EL (cell line): ENCODE results near the gene TRIO.
A peak's percentile ranks its signal among the peaks of the same experiment; 100 is the strongest.
"Not testable (repeated sequence)": the region's sequence is repeated elsewhere in the genome, so short reads cannot be mapped to it uniquely, and the experiment has no call there.

Source experiments
- DNase-seq: peaks from one replicate; pipeline ENCODE4 v3.0.0-alpha.2; 2016

TRIO gene

DNA sequence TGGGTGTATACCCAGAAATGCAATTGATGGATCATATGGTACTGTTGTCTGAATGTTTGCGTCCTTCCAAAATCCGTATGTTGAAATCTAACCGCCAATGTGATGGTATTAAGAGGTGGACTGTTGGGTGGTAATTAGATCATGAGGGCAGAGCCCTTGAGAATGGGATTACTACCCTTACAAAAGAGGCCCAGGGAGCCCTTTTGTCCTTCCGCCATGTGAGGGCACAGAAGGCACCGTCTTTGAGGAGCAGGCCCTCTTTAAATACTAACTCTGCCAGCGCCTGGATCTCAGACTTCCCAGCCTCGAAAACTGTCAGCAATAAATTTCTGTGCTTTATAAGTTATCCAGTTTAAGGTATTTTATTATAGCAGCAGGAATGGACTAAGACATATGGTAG is 282.4 kb downstream of the TRIO start:
- DNase-seq = no peak

DNA sequence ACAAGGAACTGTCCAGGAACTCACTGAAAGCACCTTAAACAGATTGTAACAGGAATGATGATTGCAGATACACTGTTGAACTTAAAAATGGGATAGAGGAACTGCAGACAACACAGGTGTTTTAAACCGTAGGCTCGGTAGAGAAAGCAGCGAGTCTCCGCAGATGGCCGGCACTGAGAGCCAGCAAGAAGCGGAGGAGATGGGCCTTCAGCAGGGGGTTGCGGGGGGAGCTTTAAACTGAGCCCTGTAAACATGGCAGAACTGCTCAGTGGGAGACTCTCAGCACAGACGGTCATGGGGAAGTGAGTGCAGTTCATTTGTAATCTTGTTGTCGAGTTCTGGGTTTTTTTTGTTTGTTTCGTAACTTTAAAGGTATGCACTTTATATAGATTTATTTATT is 283.4 kb downstream of the TRIO start:
- no peak for DNase-seq

DNA sequence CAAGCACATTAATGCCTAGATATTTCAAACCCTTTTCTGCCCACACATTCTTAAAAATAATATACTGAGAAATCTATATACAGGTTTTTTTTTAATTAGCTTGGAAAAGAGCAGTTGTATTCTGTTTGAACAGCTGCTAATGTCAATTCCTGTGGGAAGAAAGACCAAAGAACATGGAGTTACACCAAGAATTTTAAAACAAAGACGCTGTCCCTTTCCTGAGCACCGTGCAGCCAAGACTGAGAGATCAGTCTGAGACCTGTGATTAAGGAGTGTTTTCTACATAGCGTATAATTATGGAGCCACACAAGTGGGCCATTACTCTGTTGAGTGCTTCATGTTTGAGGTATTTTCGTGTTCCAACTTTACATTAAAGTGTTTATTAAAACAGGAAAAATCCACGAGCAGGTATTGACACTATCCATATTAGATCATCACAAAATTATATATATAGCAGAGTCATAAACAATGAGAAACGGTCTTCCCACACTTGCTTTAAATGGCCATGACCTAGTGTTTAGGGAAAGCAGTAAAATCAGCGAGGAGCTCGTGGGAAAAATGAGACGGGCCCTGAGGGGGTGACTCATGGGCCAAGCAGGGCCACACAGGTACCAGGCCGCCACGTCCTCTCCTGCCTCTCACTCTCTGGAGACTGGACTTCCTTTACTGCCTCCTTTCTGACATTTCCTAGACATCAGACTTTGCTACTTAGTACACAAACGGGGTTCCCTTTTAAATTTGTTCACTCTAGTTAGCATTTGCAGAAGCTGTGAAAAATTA is 285.4 kb downstream of the TRIO start:
- DNase-seq = peak; percentile 63

DNA sequence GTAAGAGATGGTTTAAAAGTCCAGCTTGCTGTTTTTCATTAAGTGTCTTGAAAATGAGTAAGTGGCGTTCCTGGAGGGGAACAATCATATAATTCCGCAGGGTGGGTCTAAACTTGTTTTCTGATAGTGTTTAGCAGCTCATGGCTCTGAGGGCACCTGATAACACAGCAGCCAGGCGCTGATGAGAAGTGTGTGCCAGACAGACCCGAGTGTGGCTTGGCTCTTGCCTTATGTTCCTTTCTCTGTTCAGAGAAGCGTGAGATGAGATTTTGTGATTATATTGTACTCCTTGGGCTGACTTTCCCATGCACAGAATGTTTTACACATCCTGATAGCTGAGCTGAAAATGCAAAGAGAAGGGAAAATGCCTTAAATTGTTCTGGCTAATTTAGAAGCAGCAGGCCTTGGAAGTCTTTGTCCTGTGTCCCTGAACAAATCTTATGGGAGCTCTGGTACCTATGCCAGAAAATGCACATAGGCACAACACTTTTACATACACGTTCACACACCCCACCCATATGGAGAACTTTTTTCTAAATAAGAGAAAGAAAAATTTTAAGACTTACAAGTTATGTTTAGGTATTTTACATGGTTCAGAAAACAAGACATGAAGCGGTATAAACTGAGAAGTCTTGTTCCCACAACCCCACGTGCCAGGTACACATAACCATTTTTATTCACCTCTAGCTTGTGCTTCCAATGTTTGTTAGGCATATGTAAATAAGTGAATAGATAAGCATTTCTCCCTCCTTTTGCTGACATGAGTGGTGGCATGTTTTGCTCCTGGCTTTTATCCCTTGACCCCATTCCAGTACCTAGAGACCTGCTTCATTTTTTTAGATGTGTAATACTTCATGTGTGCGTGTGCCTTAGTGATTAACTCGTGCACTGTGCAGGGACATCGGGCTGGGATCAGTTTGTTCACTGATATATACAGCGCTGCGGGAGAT is 286.2 kb downstream of the TRIO start:
- no peak for DNase-seq

DNA sequence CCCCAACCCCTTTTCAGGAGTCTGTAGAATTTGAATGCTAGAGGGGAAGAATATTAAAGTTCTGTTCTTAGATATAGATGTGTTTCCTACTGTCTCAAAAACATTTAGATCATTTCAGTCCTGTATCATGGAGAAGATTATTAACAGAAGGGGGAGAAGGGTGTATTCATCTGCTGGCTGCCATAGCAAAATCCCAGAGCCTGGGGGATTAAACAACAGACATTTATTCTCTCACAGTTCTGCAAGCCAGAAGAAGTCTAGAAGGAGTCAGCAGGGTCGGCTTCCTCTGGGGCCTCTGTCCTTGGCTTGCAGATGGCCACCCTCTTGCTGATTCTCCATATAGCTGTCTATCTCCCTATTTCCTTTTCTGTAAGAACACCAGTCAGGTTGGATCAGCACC is 288.4 kb downstream of the TRIO start:
- DNase-seq = no peak

DNA sequence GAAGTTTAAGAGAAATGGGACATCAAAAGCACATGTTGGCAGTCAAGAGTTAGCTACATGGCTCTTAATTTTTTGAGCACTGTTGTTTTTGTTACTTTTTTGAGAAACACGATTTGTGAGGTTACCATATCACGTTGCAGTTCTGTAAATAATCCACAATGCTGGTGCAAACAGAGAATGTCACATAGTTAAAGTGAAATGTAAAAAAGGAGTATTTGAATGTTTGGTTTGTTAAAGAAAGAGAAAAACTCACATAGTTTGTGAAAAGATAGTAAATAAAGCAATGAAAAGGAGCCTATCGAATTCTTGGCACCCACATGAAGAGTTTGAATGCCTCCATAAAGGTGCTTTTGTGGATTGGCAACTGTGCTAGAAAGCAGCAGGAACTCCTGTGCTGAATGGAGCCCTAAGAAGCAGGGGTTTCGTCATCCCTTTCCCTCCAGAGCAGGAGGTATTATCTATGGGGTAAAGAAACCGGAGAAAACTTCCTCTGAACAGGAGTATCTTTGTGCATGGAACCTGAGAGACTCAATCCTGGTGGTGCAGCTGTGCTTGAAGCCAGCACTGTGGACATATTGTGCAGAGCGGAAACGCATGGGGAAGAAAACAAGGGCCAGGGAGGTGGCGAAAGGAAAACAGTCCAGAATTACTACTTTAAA is 289.9 kb downstream of the TRIO start:
- no peak for DNase-seq

DNA sequence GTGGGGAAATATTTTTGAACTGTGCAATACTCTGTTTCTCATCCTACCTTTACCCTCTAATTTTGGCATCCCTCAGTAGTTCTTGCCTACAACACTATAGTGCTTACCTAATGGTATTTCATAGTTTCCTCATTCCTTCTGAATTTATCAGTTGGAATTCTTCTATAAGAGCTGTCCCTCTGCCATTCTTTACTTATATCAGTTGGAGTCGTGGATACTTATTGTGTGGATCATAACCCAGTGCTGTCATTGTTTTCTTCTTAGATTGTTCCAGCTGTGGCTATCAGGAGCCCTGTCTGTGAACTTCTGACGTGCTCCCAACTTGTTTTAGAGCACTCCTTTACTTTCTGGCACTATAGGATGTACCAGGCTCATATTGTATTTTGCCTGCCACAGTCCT is 292.3 kb downstream of the TRIO start:
- DNase-seq = peak; percentile 62

DNA sequence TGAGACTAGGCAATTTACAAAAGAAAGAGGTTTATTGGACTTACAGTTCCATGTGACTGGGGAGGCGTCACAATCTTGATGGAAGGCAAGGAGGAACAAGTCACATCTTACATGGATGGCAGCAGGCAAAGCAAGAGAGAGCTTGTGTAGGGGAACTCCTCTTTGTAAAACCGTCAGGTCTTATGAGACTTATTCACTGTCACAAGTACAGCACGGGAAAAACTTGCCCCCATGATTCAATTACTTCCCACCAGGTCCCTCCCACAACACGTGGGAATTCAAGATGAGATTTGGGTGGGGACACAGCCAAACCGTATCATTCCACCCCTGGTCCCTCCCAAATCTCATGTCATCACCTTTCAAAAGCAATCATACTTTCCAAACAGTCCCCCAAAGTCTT is 293.0 kb downstream of the TRIO start:
- DNase-seq = not testable (repeated sequence)

DNA sequence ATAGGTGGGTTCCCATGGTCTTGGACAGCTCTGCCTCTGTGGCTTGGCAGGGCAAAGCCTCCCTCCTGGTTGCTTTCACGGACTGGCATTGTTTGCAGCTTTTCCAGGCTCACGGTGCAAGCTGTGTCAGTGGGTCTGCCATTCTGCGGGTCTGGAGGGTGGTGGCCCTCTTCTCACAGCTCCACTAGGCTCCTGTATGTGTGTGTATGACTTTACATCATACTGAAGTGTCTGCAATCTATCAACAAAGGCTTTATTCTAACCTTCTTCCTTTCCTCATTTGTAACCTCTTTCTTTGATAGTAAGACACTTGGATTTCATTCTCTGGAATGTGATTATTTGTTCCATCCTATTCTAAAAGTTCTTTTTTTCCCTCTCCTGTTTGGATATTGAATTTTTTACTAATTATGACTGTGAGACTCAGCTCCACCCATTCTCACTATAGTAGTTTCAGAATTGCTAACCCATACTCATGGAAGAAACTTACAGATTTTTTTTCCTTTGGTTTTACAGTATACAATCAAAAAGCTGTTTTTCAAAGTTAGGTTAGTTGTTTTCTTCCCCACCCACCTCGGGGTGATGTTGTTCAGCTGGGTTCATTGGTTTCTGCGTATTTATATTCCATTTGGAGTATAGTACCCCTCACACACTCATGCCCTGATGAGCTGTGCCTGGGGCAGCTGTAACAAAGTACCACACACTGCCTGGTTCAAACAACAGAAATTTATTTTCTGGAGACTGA is 293.8 kb downstream of the TRIO start:
- no peak for DNase-seq

DNA sequence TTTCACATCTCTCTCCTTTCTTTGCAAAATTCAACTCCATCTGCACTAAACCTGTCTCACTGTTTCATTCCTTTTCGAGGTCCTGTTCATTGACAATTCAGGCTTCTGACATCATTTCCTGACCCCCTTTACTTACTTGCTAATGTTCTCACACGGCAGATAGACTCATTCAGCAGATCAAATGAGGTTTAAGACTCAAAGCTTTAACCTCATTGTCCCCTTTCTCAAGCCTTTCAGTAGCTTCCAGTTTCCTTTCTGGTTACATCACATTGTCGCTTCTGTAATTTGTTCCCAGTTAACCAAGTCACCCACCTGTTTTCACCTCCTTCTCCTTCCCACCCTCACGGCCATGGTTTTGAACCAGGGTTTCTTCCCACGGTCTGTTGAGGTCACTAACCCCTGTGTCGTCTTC is 295.1 kb downstream of the TRIO start:
- DNase-seq = no peak

DNA sequence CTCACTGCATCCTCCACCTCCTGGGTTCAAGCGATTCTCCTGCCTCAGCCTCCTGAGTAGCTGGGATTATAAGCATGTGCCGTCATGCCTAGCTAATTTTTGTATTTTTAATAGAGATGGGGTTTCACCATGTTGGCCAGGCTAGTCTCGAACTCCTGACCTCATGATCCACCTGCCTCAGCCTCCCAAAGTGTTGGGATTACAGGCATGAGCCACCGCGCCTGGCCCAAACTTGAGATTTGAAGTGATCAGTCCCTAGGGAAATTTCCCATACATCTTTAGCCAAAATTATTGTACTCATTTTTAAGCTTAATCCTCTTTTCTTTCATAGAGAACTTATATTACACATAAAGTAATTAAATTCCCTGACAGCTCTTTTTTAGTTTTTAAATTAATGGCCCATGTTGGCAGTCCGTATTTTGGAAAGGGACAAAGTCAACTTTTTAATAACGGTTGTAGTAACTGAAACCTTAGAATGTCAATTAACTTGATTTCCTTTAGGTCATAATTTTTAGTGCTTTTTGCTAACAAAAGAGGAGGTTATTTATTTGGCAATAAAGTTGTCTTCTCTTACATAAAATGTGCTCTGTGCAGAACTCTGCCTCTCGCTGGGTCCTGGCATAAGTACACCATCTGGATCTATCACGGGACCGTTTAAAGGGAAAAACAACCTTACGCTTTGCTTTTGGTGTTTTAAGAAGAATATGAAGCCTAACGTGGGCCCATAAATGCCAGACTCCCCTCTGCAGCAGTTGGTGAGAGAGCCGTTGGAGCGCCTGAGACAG is 296.1 kb downstream of the TRIO start:
- no peak for DNase-seq

DNA sequence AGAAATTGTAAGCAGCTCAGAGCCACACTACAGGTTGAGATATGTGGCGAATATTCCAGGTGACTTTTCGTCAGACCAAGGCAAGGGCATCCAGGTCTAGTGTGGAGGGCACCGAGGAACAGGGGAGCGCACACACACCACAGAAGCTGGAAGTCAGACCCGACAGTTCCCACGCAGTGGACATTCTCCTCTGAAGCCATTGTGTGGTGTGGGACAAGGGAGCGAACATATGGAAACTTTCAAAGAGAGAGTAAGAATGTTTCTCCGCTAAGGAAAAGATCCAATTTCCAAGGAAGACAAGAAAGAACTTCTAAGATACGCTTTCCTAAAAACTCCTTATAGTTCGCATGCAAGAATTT is 297.1 kb downstream of the TRIO start:
- DNase-seq = no peak

DNA sequence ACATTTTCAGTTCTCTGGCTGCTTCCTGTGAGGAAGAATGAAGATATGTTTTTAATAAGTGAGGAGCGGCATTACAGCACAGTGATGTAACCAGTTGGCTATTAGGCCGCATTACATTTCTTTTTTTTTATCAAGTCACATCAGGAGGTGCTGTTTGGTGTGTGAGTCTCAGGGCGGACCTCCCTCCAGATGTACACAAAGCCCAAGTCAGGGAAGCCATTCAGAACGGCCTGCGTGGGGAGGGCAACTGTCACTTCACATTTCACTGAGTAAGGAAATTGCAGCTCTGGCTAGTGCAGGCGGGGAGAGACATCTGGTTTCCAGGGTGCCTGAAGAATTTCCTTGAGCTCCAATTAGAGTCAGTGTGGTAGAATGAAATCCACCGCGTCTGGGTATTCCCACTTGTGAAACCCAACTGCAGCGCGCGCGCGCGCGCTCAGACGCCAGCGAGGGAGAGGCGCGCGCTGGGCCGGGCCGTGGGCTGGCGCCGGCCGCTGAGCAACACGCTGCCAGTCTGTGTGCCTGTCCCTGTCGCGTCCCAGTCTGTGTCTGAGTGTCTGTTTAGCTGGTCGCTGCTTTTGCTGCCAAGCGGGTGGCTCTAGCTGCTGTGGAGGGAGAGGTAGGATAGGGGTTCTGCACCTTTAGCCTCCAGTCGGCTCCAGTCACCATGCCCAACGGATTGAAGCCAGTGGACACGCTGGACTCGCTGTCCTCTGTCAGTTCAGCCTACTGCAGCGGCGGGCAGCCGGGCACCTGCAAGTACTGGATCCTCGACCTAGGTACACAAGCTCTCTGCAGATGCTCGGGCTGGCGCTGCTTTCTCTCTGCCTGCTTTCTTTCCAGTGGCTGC is 297.7 kb downstream of the TRIO start:
- DNase-seq = peak; percentile 98

DNA sequence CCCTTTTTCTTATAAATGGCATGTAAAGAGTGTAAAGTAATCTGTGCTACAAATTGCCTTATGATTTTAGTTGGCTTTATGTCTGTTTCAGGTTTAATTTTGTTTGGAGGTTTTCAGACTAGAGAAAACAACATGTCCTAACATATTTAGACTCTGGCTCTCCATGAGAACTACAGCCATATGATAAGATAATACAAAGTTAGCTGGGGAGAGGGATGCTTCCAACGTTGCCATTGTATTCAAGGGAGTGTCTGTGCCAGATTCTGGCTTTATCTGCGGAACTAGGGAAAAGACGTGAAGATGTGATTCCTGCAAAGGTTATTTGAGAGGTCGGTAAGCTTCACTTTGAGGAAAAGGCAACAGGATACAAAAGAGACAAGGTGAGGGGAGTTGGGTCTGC is 298.5 kb downstream of the TRIO start:
- DNase-seq = no peak

DNA sequence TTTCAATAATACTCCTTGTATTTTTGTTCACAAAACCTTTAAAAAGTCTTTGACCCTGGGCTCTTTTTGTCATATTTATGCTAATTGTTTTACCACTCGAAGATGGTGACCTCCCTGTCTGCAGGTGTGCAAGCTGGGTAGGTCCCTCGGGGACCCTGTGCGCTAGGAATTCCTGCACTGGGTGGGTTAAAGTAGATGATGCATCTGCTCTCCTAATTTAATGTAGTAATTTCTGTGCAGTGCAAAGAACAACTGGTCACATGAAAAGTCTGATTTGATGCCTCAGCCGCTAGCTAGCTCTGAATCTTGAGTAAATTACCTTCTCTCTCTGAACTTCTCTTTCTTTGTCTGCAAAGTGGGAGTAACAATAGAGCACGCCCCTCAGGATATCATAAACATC is 299.4 kb downstream of the TRIO start:
- no peak for DNase-seq

DNA sequence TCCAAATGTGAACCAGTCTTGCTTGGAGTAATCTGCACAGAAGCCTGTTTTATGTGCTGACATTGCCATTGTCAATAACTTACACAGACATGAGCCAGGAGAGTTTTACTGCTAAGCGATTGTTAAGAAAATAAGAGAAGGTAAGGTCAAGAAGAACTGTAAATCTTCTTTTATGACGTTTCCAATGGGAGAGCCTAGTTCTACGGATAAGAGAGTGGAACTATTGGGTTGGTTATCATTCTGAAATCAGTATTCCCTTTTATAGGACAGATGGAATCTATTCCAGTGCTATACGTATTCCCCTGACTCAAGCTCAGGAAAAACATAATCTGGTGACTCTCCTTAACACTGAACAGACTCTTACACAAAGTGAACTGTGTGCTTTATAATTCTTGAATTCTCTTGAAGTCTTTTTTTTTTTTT is 300.5 kb downstream of the TRIO start:
- DNase-seq = no peak

DNA sequence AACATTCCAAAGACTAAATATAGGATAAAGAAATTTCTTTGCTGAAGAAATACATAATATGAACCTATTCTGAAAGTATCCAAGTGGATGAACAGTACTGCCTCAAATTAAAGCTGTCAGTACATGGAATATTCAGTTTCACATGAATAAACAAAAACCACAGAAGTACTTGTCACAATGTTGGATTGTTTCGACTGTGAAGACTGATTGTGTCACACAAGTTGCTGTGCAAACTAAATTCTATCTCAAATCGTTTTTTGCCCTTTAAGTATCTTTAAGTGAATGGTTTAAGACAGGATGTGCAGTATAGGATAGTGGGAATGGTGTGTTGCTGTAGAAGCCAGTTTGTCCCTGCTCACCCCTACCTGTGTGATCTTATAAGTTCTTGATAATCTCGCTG is 301.0 kb downstream of the TRIO start:
- DNase-seq = no peak

DNA sequence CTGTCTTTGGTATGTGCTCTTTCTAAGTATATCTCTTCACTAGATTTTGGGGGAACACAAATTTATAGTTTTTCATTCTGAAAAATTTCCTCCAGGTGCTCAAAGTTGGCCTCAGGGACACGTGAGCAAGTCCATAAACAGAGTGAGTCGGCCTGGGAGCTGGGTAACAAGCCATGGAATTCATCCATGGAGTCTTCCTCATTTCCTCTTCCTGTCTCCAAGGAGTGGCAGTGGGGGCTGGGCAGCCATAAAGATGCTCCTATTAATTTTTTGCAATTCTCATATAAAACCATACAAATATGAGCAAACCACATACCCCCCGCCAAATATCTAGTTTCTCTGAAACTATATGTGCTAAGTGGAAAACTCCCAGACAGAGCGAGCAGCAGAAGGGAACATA is 301.9 kb downstream of the TRIO start:
- DNase-seq = peak; percentile 68

DNA sequence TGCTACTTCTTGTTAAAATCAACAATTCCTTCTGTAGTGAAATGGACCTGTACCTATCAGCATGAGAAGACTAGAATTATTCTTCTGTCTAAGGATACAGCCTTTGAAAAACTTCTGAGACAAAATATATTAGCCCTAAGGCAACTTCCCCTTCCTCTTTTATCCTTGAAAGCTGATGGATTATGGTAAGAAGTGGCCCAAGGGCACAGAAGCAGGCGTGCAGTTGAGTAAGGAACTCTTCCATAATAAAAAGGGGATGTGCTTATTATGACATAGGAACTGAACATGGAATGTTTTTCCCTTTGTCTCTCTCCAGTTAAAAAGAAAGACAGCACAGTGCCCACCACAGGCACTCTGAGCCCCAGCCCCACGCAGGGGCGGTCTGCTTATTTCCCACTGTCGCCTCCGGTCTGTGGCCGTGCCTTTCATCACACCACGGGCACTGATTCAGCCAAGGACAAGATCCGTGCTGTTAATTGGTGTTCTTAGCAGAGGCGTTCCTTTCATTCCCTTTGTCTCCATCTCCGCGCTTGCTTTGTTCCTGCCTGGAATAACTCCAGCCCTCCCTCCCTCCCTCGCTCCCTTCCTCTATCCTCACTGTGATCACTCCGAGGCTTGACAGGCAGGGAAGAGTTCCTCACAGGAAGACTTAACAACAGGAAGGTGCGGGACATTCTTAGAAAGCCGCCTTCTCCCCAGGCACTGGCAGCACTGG is 302.6 kb downstream of the TRIO start:
- peak; percentile 48 for DNase-seq
